ENCODE data around the gene SLC4A1.

Gene SLC4A1

GRCh38 chr17:44203731-44204440, 64.0 kb downstream of the SLC4A1 start:
- DNase-seq (ENCODE audit: extremely low read depth, low read depth), result no peak
- TF ChIP-seq CTCF (IDR thresholded peaks at IDR 0.05; ENCODE audit: low read depth, low read length), result peak; percentile 68

- no peak for TF ChIP-seq CTCF (IDR thresholded peaks at IDR 0.05; ENCODE audit: low read depth, low read length)
- DNase-seq (ENCODE audit: extremely low read depth, low read depth), result no peak
These were observed 65.2 kb downstream of the SLC4A1 start for GRCh38 chr17:44202756-44203155.

GRCh38 chr17:44200478-44201155, 67.3 kb downstream of the SLC4A1 start:
- TF ChIP-seq CTCF (IDR thresholded peaks at IDR 0.05; ENCODE audit: low read depth, low read length), result no peak
- no peak for DNase-seq (ENCODE audit: extremely low read depth, low read depth)

- no peak for TF ChIP-seq CTCF (IDR thresholded peaks at IDR 0.05; ENCODE audit: low read depth, low read length)
- peak; percentile 97 for DNase-seq (ENCODE audit: extremely low read depth, low read depth)
These were observed 68.1 kb downstream of the SLC4A1 start, which contains the start of gene ATXN7L3 for GRCh38 chr17:44199553-44200477. TSS of gene ATXN7L3 (minus strand) at chr17:44199884. CDS start at chr17:44198070, 1,814 bp downstream.

GRCh38 chr17:44198721-44199552, 69.0 kb downstream of the SLC4A1 start:
- TF ChIP-seq CTCF (IDR thresholded peaks at IDR 0.05; ENCODE audit: low read depth, low read length), result no peak
- DNase-seq (ENCODE audit: extremely low read depth, low read depth), result no peak

Data from AG09319 (cell line).